Measurements from ENCODE around the gene DIAPH2.

Gene DIAPH2

GRCh38 chrX:97290199-97290598, 605.6 kb downstream of the DIAPH2 start:
- no peak for DNase-seq (ENCODE audit: low spot score)
- no peak for FAIRE-seq

- DNase-seq (ENCODE audit: low spot score), result no peak
- FAIRE-seq, result no peak
Measured at GRCh38 chrX:97294041-97294440, 609.4 kb downstream of the DIAPH2 start.

GRCh38 chrX:97295954-97296353, 611.3 kb downstream of the DIAPH2 start:
- DNase-seq (ENCODE audit: low spot score) (no peak), FAIRE-seq (no peak)

GRCh38 chrX:97306771-97307470, 622.3 kb downstream of the DIAPH2 start:
- DNase-seq (ENCODE audit: low spot score), result no peak

GRCh38 chrX:97308171-97308570, 623.5 kb downstream of the DIAPH2 start:
- FAIRE-seq (no peak), DNase-seq (ENCODE audit: low spot score) (no peak)

More at GRCh38 chrX:97306771-97307470, 622.3 kb downstream of the DIAPH2 start:
- FAIRE-seq, result no peak

- DNase-seq (ENCODE audit: low spot score) (no peak), FAIRE-seq (no peak)
Measured at GRCh38 chrX:97309487-97310116, 625.0 kb downstream of the DIAPH2 start.

GRCh38 chrX:97310373-97310772, 625.7 kb downstream of the DIAPH2 start:
- DNase-seq (ENCODE audit: low spot score), result no peak

GRCh38 chrX:97311066-97311778, 626.6 kb downstream of the DIAPH2 start:
- DNase-seq (ENCODE audit: low spot score) (no peak), FAIRE-seq (no peak)

More at GRCh38 chrX:97310373-97310772, 625.7 kb downstream of the DIAPH2 start:
- no peak for FAIRE-seq

- DNase-seq (ENCODE audit: low spot score), result no peak
- FAIRE-seq, result no peak
Measured at GRCh38 chrX:97314345-97314744, 629.7 kb downstream of the DIAPH2 start.

GRCh38 chrX:97315939-97316338, 631.3 kb downstream of the DIAPH2 start:
- no peak for DNase-seq (ENCODE audit: low spot score)
- FAIRE-seq, result no peak

GRCh38 chrX:97320305-97320704, 635.7 kb downstream of the DIAPH2 start:
- DNase-seq (ENCODE audit: low spot score), result no peak
- no peak for FAIRE-seq

- FAIRE-seq, result no peak
Measured at GRCh38 chrX:97322401-97322800, 637.8 kb downstream of the DIAPH2 start.

GRCh38 chrX:97326456-97326855, 641.8 kb downstream of the DIAPH2 start:
- FAIRE-seq (no peak), DNase-seq (ENCODE audit: low spot score) (no peak)

More at GRCh38 chrX:97322401-97322800, 637.8 kb downstream of the DIAPH2 start:
- no peak for DNase-seq (ENCODE audit: low spot score)

GRCh38 chrX:97328853-97329390, 644.3 kb downstream of the DIAPH2 start:
- FAIRE-seq, result no peak
- no peak for DNase-seq (ENCODE audit: low spot score)

GRCh38 chrX:97330151-97330550, 645.5 kb downstream of the DIAPH2 start:
- no peak for FAIRE-seq
- no peak for DNase-seq (ENCODE audit: low spot score)

- FAIRE-seq (no peak), DNase-seq (ENCODE audit: low spot score) (no peak)
Measured at GRCh38 chrX:97332963-97333362, 648.3 kb downstream of the DIAPH2 start.

GRCh38 chrX:97334850-97335249, 650.2 kb downstream of the DIAPH2 start:
- DNase-seq (ENCODE audit: low spot score) (no peak), FAIRE-seq (no peak)

GRCh38 chrX:97344724-97345123, 660.1 kb downstream of the DIAPH2 start:
- FAIRE-seq (no peak), DNase-seq (ENCODE audit: low spot score) (no peak)

- DNase-seq (ENCODE audit: low spot score) (no peak), FAIRE-seq (no peak)
Measured at GRCh38 chrX:97358941-97359340, 674.3 kb downstream of the DIAPH2 start.

GRCh38 chrX:97363843-97364242, 679.2 kb downstream of the DIAPH2 start:
- DNase-seq (ENCODE audit: low spot score) (no peak), FAIRE-seq (no peak)

GRCh38 chrX:97366237-97366636, 681.6 kb downstream of the DIAPH2 start:
- no peak for DNase-seq (ENCODE audit: low spot score)
- FAIRE-seq, result no peak

GRCh38 chrX:97367125-97367524, 682.5 kb downstream of the DIAPH2 start:
- no peak for DNase-seq (ENCODE audit: low spot score)
- no peak for FAIRE-seq

All from RCC 7860 (cell line).